Lung (tissue), 12 donors: Measurements from ENCODE around the gene UNC119. TPM values are rescaled to one million over a fixed set of nuclear protein-coding genes. Genes with fewer than 3 reads are reported as not detected.
A peak's percentile ranks its signal among the peaks of the same experiment; 100 is the strongest.

ENCODE experiments used
- ATAC-seq: fragments of 200-7000 bp; cut with Tn5 transposase; one replicate; pipeline ENCODE4 v1.9.1; 2020; ENCODE audit warnings: moderate number of reproducible peaks; ENCODE audit not compliant: insufficient read depth, low FRiP score
- DNase-seq, 3 donors: peaks; one replicate each; pipeline ENCODE4 v3.0.0-alpha.2; 2013 to 2017
- H3K27ac ChIP-seq, 2 donors: one replicate each; pipeline ENCODE4 v1.5.1; 2013; ENCODE audit warnings: mild to moderate bottlenecking in 2 of 2, moderate library complexity in 2 of 2, control low read depth in 1 of 2, inconsistent platforms in 1 of 2, low read depth in 1 of 2, low read length in 1 of 2
- H3K27me3 ChIP-seq, 3 donors: one replicate each; pipeline ENCODE4 v1.5.1; 2013; ENCODE audit warnings: low read length in 2 of 3; ENCODE audit not compliant: control insufficient read depth in 3 of 3, insufficient read depth in 3 of 3
- H3K36me3 ChIP-seq, 4 donors: one replicate each; pipeline ENCODE4 v1.5.1; 2013; ENCODE audit warnings: low read length in 4 of 4, mild to moderate bottlenecking in 1 of 4, moderate library complexity in 1 of 4; ENCODE audit not compliant: control insufficient read depth in 4 of 4, insufficient read depth in 4 of 4
- H3K4me1 ChIP-seq, 5 donors: one replicate each; pipeline ENCODE4 v1.5.1; 2013; ENCODE audit warnings: low read length in 5 of 5, mild to moderate bottlenecking in 2 of 5, moderate library complexity in 1 of 5; ENCODE audit not compliant: control insufficient read depth in 5 of 5, insufficient read depth in 5 of 5
- H3K4me3 ChIP-seq: one replicate; pipeline ENCODE4 v1.5.1; 2013; ENCODE audit warnings: mild to moderate bottlenecking, control low read depth, moderate library complexity
- H3K9ac ChIP-seq, 2 donors: one replicate each; pipeline ENCODE4 v1.5.1; 2013; ENCODE audit warnings: low read length in 2 of 2, control low read depth in 1 of 2; ENCODE audit not compliant: insufficient read depth in 1 of 2
- H3K9me3 ChIP-seq, 4 donors: one replicate each; pipeline ENCODE4 v1.5.1; 2013; ENCODE audit warnings: low read length in 3 of 4, mild to moderate bottlenecking in 1 of 4, moderate library complexity in 1 of 4; ENCODE audit not compliant: control insufficient read depth in 4 of 4, insufficient read depth in 3 of 4
- CTCF ChIP-seq: IDR thresholded peaks from 2 replicates; pipeline ENCODE4 v1.5.1; 2012; ENCODE audit warnings: mild to moderate bottlenecking; ENCODE audit errors: control extremely low read depth, extremely low read depth
- WGBS, 2 donors: extraction: QIAGEN DNeasy Blood & Tissue Kit; methylation state at CpG; one replicate each; pipeline ENCODE4 v1.1.7; 2013; 5-methylcytosine and 5-hydroxymethylcytosine counted together
- polyA plus RNA-seq, 2 donors: library from polyadenylated mRNA; stranded (reverse); fragments of 200-250 nt; gene quantifications; one replicate each; pipeline ENCODE4 v1.2.1, GENCODE V29; 2013
- total RNA-seq, 2 donors: library from RNA; depleted of rRNA in 1 of 2; stranded (reverse); fragments of >200 nt in 1 of 2; gene quantifications; one replicate each; pipeline ENCODE4 v1.2.1, GENCODE V29; 2014 to 2021
- donor health status: control.
- donor health status: control.
- donor health status: Bipolar disorder and iron deficiency.
- donor health status: healthy.
- donor health status: DM: yes; HTN: yes; CAD: no.

The UNC119 gene
- total and polyA plus RNA-seq, 4 donors, result 19.0 to 40.0 (median 31.7) TPM

GRCh38 chr17:28598799-28599310, 46.4 kb upstream of the UNC119 start, which contains the start of gene SPAG5:
Gene SPAG5, minus strand, starts transcription at chr17:28599025. Its CDS starts 79 bp downstream, at chr17:28598946.
- 0 to 1% methylated on average over 41 to 44 of the region's 44 CpGs for WGBS, 2 donors
- H3K4me1 ChIP-seq, result peaks cover 0 to 27% (median 6%) of the 10 kb centered on the region in 5 donors
- H3K9me3 ChIP-seq, result no peaks in the 10 kb centered on the region
- peak within 1 kb of the TSS; percentile 91 to 94 for H3K27ac ChIP-seq
- DNase-seq (peak; percentile 95 to 96 (median 95)), ATAC-seq (peak; percentile 99)
- TF ChIP-seq CTCF, result no peak
- no peaks in the 10 kb centered on the region for H3K27me3 ChIP-seq
- H3K9ac ChIP-seq, result peak within 1 kb of the TSS; percentile 47 to 81
- peak within 1 kb of the TSS; percentile 59 for H3K4me3 ChIP-seq
- H3K36me3 ChIP-seq, result peaks cover 0 to 2% (median 0%) of the 10 kb centered on the region in 4 donors

GRCh38 chr17:28598389-28598788, 46.0 kb upstream of the UNC119 start:
- no peak overlapping the region for H3K27ac ChIP-seq

GRCh38 chr17:28597606-28598383, 45.4 kb upstream of the UNC119 start:
- H3K4me3 ChIP-seq, result no peak overlapping the region
- H3K36me3 ChIP-seq, result peaks cover 0 to 2% (median 1%) of the 10 kb centered on the region in 4 donors
- TF ChIP-seq CTCF, result no peak
- H3K9ac ChIP-seq, result peak overlapping the region in 1 of 2 donors; percentile 43
- 31 to 34% methylated on average over 5 of the region's 5 CpGs for whole genome bisulfite sequencing, 2 donors
- ATAC-seq (no peak), DNase-seq (peak in 1 of 3 donors; percentile 16)
- peaks cover 0 to 27% (median 6%) of the 10 kb centered on the region in 5 donors for H3K4me1 ChIP-seq
- no peaks in the 10 kb centered on the region for H3K9me3 ChIP-seq
- H3K27ac ChIP-seq, result no peak overlapping the region
- no peaks in the 10 kb centered on the region for H3K27me3 ChIP-seq

More at GRCh38 chr17:28598389-28598788, 46.0 kb upstream of the UNC119 start:
- Histone ChIP-seq H3K36me3 (peaks cover 0 to 2% (median 0%) of the 10 kb centered on the region in 4 donors), H3K4me3 (peak overlapping the region; percentile 42), H3K27me3 (no peaks in the 10 kb centered on the region), H3K4me1 (peaks cover 0 to 27% (median 6%) of the 10 kb centered on the region in 5 donors), H3K9me3 (no peaks in the 10 kb centered on the region), H3K9ac (peak overlapping the region in 1 of 2 donors; percentile 43)
- DNase-seq (no peak), ATAC-seq (no peak)
- TF ChIP-seq CTCF, result no peak
- 5 to 7% methylated on average over 17 of the region's 17 CpGs for WGBS, 2 donors
